OCI-LY1 (cell line): ENCODE results near the gene OR4K14.

ENCODE experiments used
- CTCF ChIP-seq: fragments of 200-600 bp; sonication (generic), shearing (Covaris generic); IDR thresholded peaks from 2 replicates; pipeline ENCODE4 v1.5.1; 2017; ENCODE audit warnings: mild to moderate bottlenecking, antibody characterized with exemption, low read length, moderate library complexity, mixed read lengths
- EZH2 ChIP-seq: fragments of 200-600 bp; sonication (generic), shearing (Covaris generic); IDR thresholded peaks from 2 replicates; pipeline ENCODE4 v1.8.0; 2017; ENCODE audit warnings: borderline replicate concordance, mixed run types, mild to moderate bottlenecking, antibody characterized with exemption, low read length, moderate library complexity, mixed read lengths

GRCh38 chr14:20035938-20036337, 16.8 kb upstream of the OR4K14 start, which contains the start of gene OR4K13:
- TF ChIP-seq CTCF: no peak
- no peak for TF ChIP-seq EZH2
